GM23248 (cell line): ENCODE results near the gene RNLS. TPM values are rescaled to one million over a fixed set of nuclear protein-coding genes. Genes with fewer than 3 reads are reported as not detected.

ENCODE experiments used
- DNase-seq: peaks from one replicate; pipeline ENCODE4 v3.0.0-alpha.2; 2015
- H2AFZ ChIP-seq: fragments of 200-600 bp; sonication (generic); 2 replicates; pipeline ENCODE4 v1.6.1; 2016; ENCODE audit warnings: antibody characterized with exemption
- H3F3A ChIP-seq: fragments of 200-600 bp; sonication (generic); 2 replicates; pipeline ENCODE4 v1.6.1; 2016; ENCODE audit warnings: mild to moderate bottlenecking, antibody characterized with exemption, mixed run types; ENCODE audit not compliant: insufficient read depth
- H3K27ac ChIP-seq: fragments of 200-600 bp; sonication (generic); 2 replicates; pipeline ENCODE4 v1.5.1; 2016; ENCODE audit warnings: mild to moderate bottlenecking
- H3K27me3 ChIP-seq: fragments of 200-600 bp; sonication (generic); replicated peaks from 2 replicates; pipeline ENCODE4 v1.6.1; 2016; ENCODE audit warnings: mild to moderate bottlenecking; ENCODE audit not compliant: insufficient read depth
- H3K36me3 ChIP-seq: fragments of 200-600 bp; sonication (generic); 2 replicates; pipeline ENCODE4 v1.6.1; 2016; ENCODE audit warnings: low read depth, mild to moderate bottlenecking
- H3K4me1 ChIP-seq: fragments of 200-600 bp; sonication (generic); 2 replicates; pipeline ENCODE4 v1.6.1; 2016; ENCODE audit warnings: mild to moderate bottlenecking; ENCODE audit not compliant: insufficient read depth
- H3K4me2 ChIP-seq: fragments of 200-600 bp; sonication (generic); one replicate; pipeline ENCODE4 v1.6.1; 2016; ENCODE audit warnings: mild to moderate bottlenecking; ENCODE audit not compliant: unreplicated experiment
- H3K4me3 ChIP-seq: fragments of 200-600 bp; sonication (generic); 2 replicates; pipeline ENCODE4 v1.5.1; 2016; ENCODE audit warnings: mild to moderate bottlenecking
- H3K79me2 ChIP-seq: fragments of 200-600 bp; sonication (generic); 2 replicates; pipeline ENCODE4 v1.6.1; 2016; ENCODE audit warnings: mild to moderate bottlenecking; ENCODE audit not compliant: insufficient read depth
- H3K9ac ChIP-seq: fragments of 200-600 bp; sonication (generic); 2 replicates; pipeline ENCODE4 v1.6.1; 2016; ENCODE audit warnings: mild to moderate bottlenecking
- H3K9me2 ChIP-seq: fragments of 200-600 bp; sonication (generic); 2 replicates; pipeline ENCODE4 v1.6.1; 2016; ENCODE audit warnings: mixed run types, mild to moderate bottlenecking, moderate library complexity; ENCODE audit not compliant: insufficient read depth
- H3K9me3 ChIP-seq: fragments of 200-600 bp; sonication (generic); one replicate; pipeline ENCODE4 v1.6.1; 2017; ENCODE audit warnings: low read depth
- H4K20me1 ChIP-seq: fragments of 200-600 bp; sonication (generic); 2 replicates; pipeline ENCODE4 v1.6.0; 2016; ENCODE audit not compliant: insufficient read depth
- EZH2 ChIP-seq: fragments of 200-600 bp; sonication (generic); IDR thresholded peaks from 2 replicates; pipeline ENCODE4 v1.6.1; 2018; ENCODE audit warnings: antibody characterized with exemption, mild to moderate bottlenecking; ENCODE audit not compliant: insufficient read depth, poor library complexity, severe bottlenecking
- EZH2phosphoT487 ChIP-seq: fragments of 200-600 bp; sonication (generic); IDR thresholded peaks from 2 replicates; pipeline ENCODE4 v1.6.1; 2018; ENCODE audit warnings: antibody characterized with exemption, moderate library complexity, mild to moderate bottlenecking, low read depth; ENCODE audit not compliant: insufficient read depth
- WGBS, 2 experiments: methylation state at CpG; one replicate each; pipeline ENCODE4 v1.1.6; 2015 to 2017; ENCODE audit warnings: low lambda C conversion rate in 2 of 2, low coverage in 1 of 2; ENCODE audit errors: missing lambda C conversion rate in 2 of 2; 5-methylcytosine and 5-hydroxymethylcytosine counted together
- in situ Hi-C: fragments of 300-500 bp; cut with MboI; formaldehyde crosslinking; loops from 2 replicates; pipeline ENCODE4 v1.15.0; 2020
- polyA plus RNA-seq: library from polyadenylated mRNA; unstranded; fragments of >200 nt; fragmentation: Nextera tagmentation; extraction: Ambion mirVana; gene quantifications from 2 replicates; pipeline ENCODE4 v1.2.1, GENCODE V29; 2016
- total RNA-seq: library from RNA; depleted of rRNA; stranded (reverse); fragments of >200 nt; shearing (Covaris generic); gene quantifications from 2 replicates; pipeline ENCODE4 v1.2.3, GENCODE V29; 2014

Gene RNLS
- total and polyA plus RNA-seq, 2 experiments from 2014 or later = 11.5 to 23.1 TPM

DNA sequence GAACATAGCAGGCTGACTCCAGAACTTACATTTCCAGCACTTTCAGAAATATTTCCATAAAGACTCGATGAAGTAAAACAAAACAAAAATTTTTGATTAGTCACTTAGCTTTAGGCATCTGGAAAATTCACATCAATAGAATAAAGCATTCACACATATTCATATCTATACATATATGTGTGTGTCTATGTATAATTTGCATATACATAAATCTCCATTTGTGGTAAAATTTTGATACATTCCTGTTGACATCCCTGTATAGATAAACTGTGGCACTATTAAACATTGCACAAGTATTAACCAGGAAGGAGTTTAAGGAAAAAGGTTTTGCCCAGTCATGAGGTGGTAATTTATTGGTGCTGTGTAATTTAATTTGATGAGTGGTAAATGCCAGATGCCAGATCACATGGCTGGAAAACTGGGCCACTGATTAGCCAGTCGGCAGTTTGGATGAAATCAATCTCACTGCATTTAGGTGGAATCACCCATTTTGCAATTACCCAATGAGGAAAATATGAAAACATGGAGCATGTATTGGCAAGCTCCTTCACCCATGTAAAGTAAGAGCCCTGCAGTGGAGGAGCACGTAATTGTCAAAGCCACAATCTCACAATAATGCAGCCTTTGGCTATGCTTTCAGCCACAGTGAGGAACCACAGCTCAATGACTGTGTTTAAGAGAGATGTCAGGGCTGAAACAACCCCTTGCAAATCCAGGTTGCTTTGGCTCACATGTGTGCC is 294.6 kb downstream of the RNLS start:
- Histone ChIP-seq H3K9ac (no peak overlapping the region), H3K9me2 (no peaks in the 10 kb centered on the region), H4K20me1 (no peaks in the 10 kb centered on the region), H3K4me2 (no peak overlapping the region), H3K4me3 (no peak overlapping the region), H3K79me2 (no peaks in the 10 kb centered on the region), H3K36me3 (no peaks in the 10 kb centered on the region), H2AFZ (no peak overlapping the region), H3K9me3 (no peaks in the 10 kb centered on the region), H3K27ac (no peak overlapping the region), H3K27me3 (no peaks in the 10 kb centered on the region), H3F3A (peaks cover 8% of the 10 kb centered on the region), H3K4me1 (no peaks in the 10 kb centered on the region)
- WGBS, 2 experiments = 76 to 77% methylated on average over 3 of the region's 3 CpGs
- in situ Hi-C loops = no loop called here
- DNase-seq = no peak
- no peak for TF ChIP-seq EZH2phosphoT487
- no peak for TF ChIP-seq EZH2

DNA sequence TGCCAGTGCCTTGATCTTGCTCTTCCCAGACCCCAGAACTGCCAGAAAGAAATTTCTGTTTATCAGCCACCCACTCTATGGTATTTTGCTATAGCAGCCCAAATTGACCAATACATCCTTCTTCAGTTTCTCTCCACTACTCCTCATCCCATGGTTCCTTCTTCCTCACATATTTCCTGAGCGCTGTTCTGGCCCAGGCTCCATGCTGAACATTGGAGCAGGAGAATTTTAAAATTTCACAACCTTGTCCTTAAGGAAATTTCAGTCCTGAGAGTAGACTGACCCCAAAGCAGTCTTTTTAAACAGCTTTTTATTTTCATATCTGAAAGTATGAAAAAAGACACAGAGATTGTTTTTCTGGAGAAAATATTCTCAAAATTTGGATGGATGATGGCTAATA is 297.1 kb downstream of the RNLS start:
- Histone ChIP-seq H3F3A (peaks cover 32% of the 10 kb centered on the region), H3K27ac (no peak overlapping the region), H2AFZ (no peak overlapping the region), H3K36me3 (no peaks in the 10 kb centered on the region), H3K9me3 (no peaks in the 10 kb centered on the region), H3K9me2 (no peaks in the 10 kb centered on the region), H4K20me1 (no peaks in the 10 kb centered on the region), H3K27me3 (no peaks in the 10 kb centered on the region), H3K4me2 (no peak overlapping the region), H3K79me2 (no peaks in the 10 kb centered on the region), H3K4me1 (peaks cover 23% of the 10 kb centered on the region), H3K9ac (no peak overlapping the region), H3K4me3 (no peak overlapping the region)
- no peak for TF ChIP-seq EZH2
- no peak for TF ChIP-seq EZH2phosphoT487
- DNase-seq = no peak
- 92 to 96% methylated on average over 1 of the region's 1 CpG for WGBS, 2 experiments
- in situ Hi-C loops = no loop called here

DNA sequence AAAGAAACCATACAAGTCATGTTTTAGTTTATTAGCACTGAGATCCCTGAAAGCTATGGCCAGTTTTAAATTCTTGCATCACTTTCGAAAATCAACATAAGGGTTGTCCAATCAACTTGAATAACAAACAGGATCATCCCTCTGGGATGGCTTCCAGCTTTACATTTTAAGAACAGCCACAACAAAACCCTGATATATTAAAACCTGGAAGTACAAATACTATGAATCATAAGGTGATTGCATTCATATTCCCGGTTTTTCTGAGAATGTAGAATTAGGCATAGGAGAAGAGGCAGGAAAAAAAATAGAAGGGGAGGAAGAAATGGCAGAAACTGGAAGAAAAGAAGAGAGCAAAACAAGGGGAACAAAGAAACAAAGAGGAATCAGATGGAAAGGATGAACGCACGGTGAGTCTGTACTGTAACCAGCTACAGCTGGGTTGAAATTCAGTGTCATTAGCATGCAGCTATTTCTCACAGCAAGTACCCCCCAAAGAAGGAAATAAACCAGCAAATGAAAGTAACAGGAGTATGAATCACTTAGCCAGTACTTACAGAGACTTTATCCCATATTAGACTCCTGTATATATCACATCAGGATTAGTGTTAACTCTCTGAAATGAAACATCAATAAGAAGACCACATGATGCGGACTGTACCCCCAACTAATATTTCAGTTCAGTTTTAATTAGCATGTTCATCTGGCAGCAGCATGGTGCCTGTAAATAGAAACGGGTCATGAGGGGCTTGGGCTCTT is 301.3 kb downstream of the RNLS start:
- Histone ChIP-seq H2AFZ (peak overlapping the region; percentile 48), H4K20me1 (no peaks in the 10 kb centered on the region), H3K4me1 (peaks cover 23% of the 10 kb centered on the region), H3K4me3 (peak overlapping the region; percentile 65), H3K4me2 (peak overlapping the region; percentile 73), H3K79me2 (no peaks in the 10 kb centered on the region), H3K27me3 (no peaks in the 10 kb centered on the region), H3K9me3 (no peaks in the 10 kb centered on the region), H3K9ac (peak overlapping the region; percentile 65), H3K27ac (peak overlapping the region; percentile 80), H3K36me3 (no peaks in the 10 kb centered on the region), H3F3A (peaks cover 27% of the 10 kb centered on the region), H3K9me2 (no peaks in the 10 kb centered on the region)
- in situ Hi-C loops = no loop called here
- 21% methylated on average over 6 of the region's 6 CpGs for WGBS, 2 experiments
- peak; percentile 80 for DNase-seq
- TF ChIP-seq EZH2 (no peak), EZH2phosphoT487 (no peak)

DNA sequence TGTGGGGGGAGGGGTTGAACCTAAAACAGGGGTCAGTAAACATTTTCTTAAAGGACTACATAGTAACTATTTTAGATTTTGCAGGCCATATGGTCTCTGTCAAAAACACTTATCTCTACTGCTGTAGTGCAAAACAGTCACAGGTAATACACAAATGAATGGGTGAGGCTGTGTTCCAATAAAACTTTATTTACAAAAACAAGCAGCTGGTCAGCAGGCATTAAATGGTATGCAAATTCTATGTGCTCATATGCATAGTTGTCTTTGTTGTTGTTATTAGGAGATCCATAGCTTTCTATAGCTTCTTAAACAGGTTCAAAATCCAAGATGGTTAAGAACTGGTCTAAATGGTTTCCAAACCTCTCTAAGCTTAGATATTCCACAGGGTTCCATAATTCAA is 302.6 kb downstream of the RNLS start:
- Histone ChIP-seq H4K20me1 (no peaks in the 10 kb centered on the region), H3K4me3 (no peak overlapping the region), H3F3A (peaks cover 27% of the 10 kb centered on the region), H3K79me2 (no peaks in the 10 kb centered on the region), H3K4me1 (peaks cover 23% of the 10 kb centered on the region), H3K27ac (no peak overlapping the region), H3K9ac (no peak overlapping the region), H2AFZ (no peak overlapping the region), H3K36me3 (no peaks in the 10 kb centered on the region), H3K27me3 (no peaks in the 10 kb centered on the region), H3K9me3 (no peaks in the 10 kb centered on the region), H3K9me2 (no peaks in the 10 kb centered on the region), H3K4me2 (no peak overlapping the region)
- in situ Hi-C loops = no loop called here
- DNase-seq = no peak
- TF ChIP-seq EZH2phosphoT487 (no peak), EZH2 (no peak)
